Endometrial microvascular endothelial cells (primary cell): Measurements from ENCODE around the gene UCN. TPM values are rescaled to one million over a fixed set of nuclear protein-coding genes. Genes with fewer than 3 reads are reported as not detected.
"Not testable (repeated sequence)": the region's sequence is repeated elsewhere in the genome, so short reads cannot be mapped to it uniquely, and the experiment has no call there.

ENCODE experiments used
- in situ Hi-C: cut with HindIII; loops from 2 replicates; pipeline ENCODE4 v1.10.0; 2017; ENCODE audit warnings: low sequenced_read_pairs, low pct_unique_long_range_greater_than_20kb; ENCODE audit errors: inconsistent ontology term
- total RNA-seq: library from RNA; depleted of rRNA; stranded (reverse); fragments of >200 nt; gene quantifications from one replicate; pipeline ENCODE4 v1.2.3, GENCODE V29; 2015; ENCODE audit errors: inconsistent ontology term

The UCN gene
- total RNA-seq, 1 donor from 2014 or later, result not detected

GRCh38 chr2:27294928-27295327, 13.3 kb downstream of the UCN start:
- in situ Hi-C loops, result no loop called here

GRCh38 chr2:27291865-27292264, 16.4 kb downstream of the UCN start:
- in situ Hi-C loops, result no loop called here

GRCh38 chr2:27290549-27290948, 17.7 kb downstream of the UCN start:
- in situ Hi-C loops, result no loop called here

GRCh38 chr2:27288610-27289009, 19.6 kb downstream of the UCN start:
- in situ Hi-C loops, result no loop called here

GRCh38 chr2:27285481-27285880, 22.8 kb downstream of the UCN start:
- in situ Hi-C loops, result no loop called here

- in situ Hi-C loops, result no loop called here
Observed at GRCh38 chr2:27284996-27285395, 23.2 kb downstream of the UCN start.

- in situ Hi-C loops, result no loop called here
Observed at GRCh38 chr2:27282892-27283291, 25.4 kb downstream of the UCN start.

- in situ Hi-C loops, result no loop called here
Observed at GRCh38 chr2:27281855-27282559, 26.2 kb downstream of the UCN start, which contains the start of gene TRIM54. TRIM54 (plus strand) TSS chr2:27282429; CDS start chr2:27282732, 303 bp downstream.

- in situ Hi-C loops, result no loop called here
Observed at GRCh38 chr2:27281442-27281841, 26.8 kb downstream of the UCN start.

GRCh38 chr2:27280826-27281225, 27.4 kb downstream of the UCN start:
- in situ Hi-C loops, result no loop called here

GRCh38 chr2:27278010-27278409, 30.2 kb downstream of the UCN start:
- in situ Hi-C loops, result no loop called here

GRCh38 chr2:27275211-27276150, 32.8 kb downstream of the UCN start, which contains the start of gene DNAJC5G:
DNAJC5G (plus strand) TSS chr2:27275433; CDS start chr2:27276729, 1,296 bp downstream.
- in situ Hi-C loops, result no loop called here

GRCh38 chr2:27272537-27273522, 35.4 kb downstream of the UCN start:
- in situ Hi-C loops, result not testable (repeated sequence)

GRCh38 chr2:27271631-27272340, 36.5 kb downstream of the UCN start:
- in situ Hi-C loops, result no loop called here

GRCh38 chr2:27270670-27271069, 37.6 kb downstream of the UCN start:
- in situ Hi-C loops, result no loop called here

GRCh38 chr2:27270131-27270530, 38.1 kb downstream of the UCN start:
- in situ Hi-C loops, result no loop called here

- in situ Hi-C loops, result not testable (repeated sequence)
Observed at GRCh38 chr2:27268296-27268695, 39.9 kb downstream of the UCN start.

- in situ Hi-C loops, result no loop called here
Observed at GRCh38 chr2:27265536-27265870, 42.7 kb downstream of the UCN start.
